NCI-H2196 (cell line): ENCODE data around the gene KCNT1.

Source experiments
- DNase-seq: peaks from one replicate; lab custom pipeline; 2025; ENCODE audit not compliant: unreplicated experiment; lab: John Stamatoyannopoulos, UW

KCNT1 gene

GRCh38 chr9:135744333-135745070 lies 42.5 kb downstream of the KCNT1 start:
- DNase-seq = no peak

- no peak for DNase-seq
Observed at GRCh38 chr9:135745189-135745588, 43.2 kb downstream of the KCNT1 start.

- DNase-seq = no peak
Observed at GRCh38 chr9:135745686-135746324, 43.8 kb downstream of the KCNT1 start.

DNA sequence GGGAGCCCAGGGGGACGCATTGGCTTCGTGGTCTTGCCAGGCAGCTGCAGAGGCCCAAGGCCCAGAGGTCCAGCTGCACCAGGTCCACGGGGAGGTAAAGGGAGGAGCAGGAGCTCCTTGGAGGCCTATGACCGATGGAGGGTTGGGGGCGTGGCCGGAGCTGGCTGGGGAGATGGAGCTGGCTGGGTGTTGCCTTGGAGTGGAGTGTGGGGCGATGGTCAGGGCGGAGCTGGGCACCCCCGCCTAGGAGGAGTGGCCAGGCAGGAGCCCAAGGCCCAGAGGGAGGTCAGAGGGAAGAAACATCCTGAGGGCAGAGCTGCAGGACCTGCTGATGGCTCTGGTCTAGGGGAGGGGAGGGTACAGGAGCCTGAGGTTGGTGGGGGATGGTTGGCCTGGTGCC lies 44.6 kb downstream of the KCNT1 start:
- DNase-seq = no peak

- DNase-seq = no peak
Observed at GRCh38 chr9:135747311-135747710, 45.3 kb downstream of the KCNT1 start.

- no peak for DNase-seq
Observed at GRCh38 chr9:135748676-135749075, 46.7 kb downstream of the KCNT1 start.

DNA sequence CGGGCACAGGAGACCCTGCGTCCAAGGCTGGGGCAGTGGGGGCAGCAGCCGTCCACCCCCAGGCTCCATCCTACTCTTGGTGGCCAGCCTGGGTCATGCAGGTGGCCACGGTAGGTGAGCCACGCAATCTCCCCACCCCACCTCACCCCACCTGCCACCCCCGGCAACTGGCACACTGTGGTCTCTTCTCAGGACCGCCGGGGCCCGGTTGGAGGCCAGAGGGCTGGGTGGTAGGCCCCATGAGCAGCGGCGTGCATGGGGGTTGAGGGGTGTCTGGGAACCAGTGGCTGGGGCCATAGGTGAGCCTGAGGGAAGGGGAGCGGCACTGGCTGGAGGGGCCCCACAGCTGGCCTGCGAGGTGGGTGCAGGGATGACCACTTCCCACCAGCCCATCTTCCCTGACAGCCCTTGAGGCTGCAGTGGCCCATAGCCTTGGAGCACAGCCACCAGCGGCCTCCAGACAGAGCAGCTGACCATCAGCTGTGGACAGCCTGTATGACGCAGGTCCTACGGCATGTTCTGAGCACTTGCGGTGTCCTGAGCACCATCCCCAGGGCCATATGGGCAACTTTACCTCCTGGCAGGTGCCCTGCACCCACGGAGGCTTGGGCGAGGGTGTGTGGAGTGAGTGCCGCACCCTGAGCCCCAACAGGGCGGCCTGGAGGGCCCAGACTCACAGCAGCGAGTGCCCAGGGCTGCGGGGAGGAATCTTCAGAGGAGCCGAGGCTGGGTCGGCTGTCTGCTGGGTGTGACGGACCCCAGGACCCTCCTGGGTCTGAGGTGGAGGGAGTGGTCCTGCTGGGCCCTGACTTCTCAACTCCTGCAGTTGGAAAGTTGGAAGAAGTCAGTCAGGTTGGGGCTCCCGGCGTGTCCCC lies 47.4 kb downstream of the KCNT1 start:
- no peak for DNase-seq

GRCh38 chr9:135750786-135751185 lies 48.8 kb downstream of the KCNT1 start:
- no peak for DNase-seq

- DNase-seq = no peak
Observed at GRCh38 chr9:135751501-135751900, 49.5 kb downstream of the KCNT1 start.

GRCh38 chr9:135752281-135753204 lies 50.6 kb downstream of the KCNT1 start:
- DNase-seq = no peak

DNA sequence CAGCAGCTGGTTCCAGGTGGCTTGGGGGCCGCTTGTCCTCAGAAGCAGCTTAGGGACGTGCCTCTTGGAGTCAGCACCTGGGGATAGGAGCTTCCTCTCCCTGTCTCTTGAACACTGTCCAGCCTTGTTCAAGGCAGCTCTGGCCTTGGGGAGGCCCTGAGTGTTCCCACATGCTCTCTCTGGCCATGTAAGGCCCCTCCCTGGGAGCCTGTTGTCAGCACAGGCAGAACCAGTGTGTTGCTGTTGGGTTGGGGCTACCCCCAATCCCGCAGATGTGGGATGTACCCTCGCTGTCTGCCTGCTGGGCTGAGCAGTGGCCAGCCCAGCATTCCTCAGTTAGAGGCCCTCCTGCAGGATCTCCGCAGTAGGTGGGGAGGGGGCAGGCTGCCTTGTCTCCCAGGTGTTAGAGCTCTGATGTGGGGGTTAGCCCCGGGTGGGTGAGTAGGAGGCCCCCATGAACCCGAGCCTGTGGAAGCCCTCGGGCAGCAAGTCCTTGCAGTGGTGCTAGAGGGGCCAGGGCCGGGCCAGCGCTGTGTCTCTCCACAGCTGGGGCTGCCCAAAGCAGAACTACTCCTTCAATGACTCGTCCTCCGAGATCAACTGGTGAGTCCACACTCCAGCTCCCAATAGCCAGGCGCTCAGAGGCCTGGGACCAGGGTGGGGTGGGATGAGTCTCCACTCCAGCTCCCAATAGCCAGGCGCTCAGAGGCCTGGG lies 51.6 kb downstream of the KCNT1 start:
- DNase-seq = no peak

- no peak for DNase-seq
Observed at GRCh38 chr9:135756576-135756975, 54.6 kb downstream of the KCNT1 start.

GRCh38 chr9:135757356-135757755 lies 55.4 kb downstream of the KCNT1 start:
- DNase-seq = peak; percentile 40

DNA sequence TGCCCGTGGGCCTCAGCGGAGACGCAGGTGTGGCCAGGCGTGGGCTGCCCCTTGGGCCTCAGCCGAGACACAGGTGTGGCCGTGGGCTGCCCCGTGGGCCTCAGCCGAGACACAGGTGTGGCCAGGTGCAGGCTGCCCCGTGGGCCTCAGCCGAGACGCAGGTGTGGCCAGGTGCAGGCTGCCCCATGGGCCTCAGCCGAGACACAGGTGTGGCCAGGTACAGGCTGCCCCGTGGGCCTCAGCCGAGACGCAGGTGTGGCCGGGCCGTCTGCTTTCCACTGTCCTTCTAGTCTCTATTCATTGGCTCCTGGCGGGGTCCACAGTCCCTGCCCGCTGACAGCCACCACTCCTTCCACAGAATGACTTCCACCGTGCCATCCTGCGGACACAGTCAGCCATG lies 56.1 kb downstream of the KCNT1 start:
- no peak for DNase-seq

- no peak for DNase-seq
Observed at GRCh38 chr9:135758870-135759269, 56.9 kb downstream of the KCNT1 start.

DNA sequence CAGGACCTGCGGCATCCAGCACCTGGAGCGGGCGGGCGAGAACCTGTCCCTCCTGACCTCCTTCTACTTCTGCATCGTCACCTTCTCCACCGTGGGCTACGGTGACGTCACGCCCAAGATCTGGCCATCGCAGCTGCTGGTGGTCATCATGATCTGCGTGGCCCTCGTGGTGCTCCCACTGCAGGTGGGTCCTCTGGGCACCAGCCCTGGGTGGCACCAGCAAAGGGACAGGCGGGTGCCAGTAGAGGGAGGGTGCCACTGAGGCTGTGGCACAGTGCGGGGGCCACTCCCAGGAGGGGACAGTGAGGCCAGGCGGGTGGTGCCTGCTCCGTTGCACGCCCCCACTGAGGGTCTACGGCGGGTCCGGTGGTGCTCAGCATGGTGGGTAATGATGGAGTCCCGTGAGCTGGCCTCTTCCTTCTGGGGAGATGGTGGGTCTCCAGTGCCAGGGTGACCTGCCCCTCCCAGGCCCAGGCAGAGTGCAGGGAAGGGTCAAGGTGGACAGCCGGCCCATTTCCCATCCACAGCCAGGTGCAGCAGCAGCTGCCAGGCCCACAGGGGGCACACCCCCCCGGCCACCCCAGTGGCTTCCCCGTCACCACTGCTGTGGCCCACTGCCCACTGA lies 57.8 kb downstream of the KCNT1 start:
- DNase-seq = no peak

- DNase-seq = no peak
Observed at GRCh38 chr9:135760465-135760864, 58.5 kb downstream of the KCNT1 start.

GRCh38 chr9:135761150-135761844 lies 59.3 kb downstream of the KCNT1 start:
- no peak for DNase-seq

GRCh38 chr9:135761845-135762168 lies 59.8 kb downstream of the KCNT1 start:
- no peak for DNase-seq
